Brain microvascular endothelial cell (primary cell): ENCODE results near the gene PKP1.

ENCODE experiments used
- DNase-seq: peaks from one replicate; pipeline ENCODE4 v3.0.0-alpha.2; 2020
- H3K27ac ChIP-seq: fragments of 250-450 bp; sonication (Bioruptor Pico); 2 replicates; pipeline ENCODE4 v1.5.1; 2020; ENCODE audit warnings: mild to moderate bottlenecking, moderate library complexity
- H3K27me3 ChIP-seq: fragments of 250-450 bp; sonication (Bioruptor Pico); replicated peaks from 2 replicates; pipeline ENCODE4 v1.5.1; 2020; ENCODE audit warnings: mild to moderate bottlenecking
- H3K36me3 ChIP-seq: fragments of 250-450 bp; sonication (Bioruptor Pico); replicated peaks from 2 replicates; pipeline ENCODE4 v1.5.1; 2020; ENCODE audit warnings: mild to moderate bottlenecking
- H3K4me3 ChIP-seq: 2 replicates; pipeline ENCODE4 v1.5.1; 2011; ENCODE audit warnings: low read depth, mild to moderate bottlenecking, control low read depth, low read length, moderate library complexity
- CTCF ChIP-seq: IDR thresholded peaks from 2 replicates; pipeline ENCODE4 v1.5.1; 2011; ENCODE audit warnings: low read depth, mild to moderate bottlenecking, moderate library complexity, low read length, control low read depth, inconsistent platforms; ENCODE audit errors: missing control alignments
- in situ Hi-C: cut with HindIII; loops from 2 replicates; pipeline ENCODE4 v1.10.0; 2017; ENCODE audit warnings: low sequenced_read_pairs, low pct_ligation_motif_present

The PKP1 gene

GRCh38 chr1:201295346-201295745, 12.0 kb downstream of the PKP1 start:
- H3K27ac ChIP-seq = no peak overlapping the region
- in situ Hi-C loops = no loop called here
- no peaks in the 10 kb centered on the region for H3K36me3 ChIP-seq
- no peaks in the 10 kb centered on the region for H3K27me3 ChIP-seq
- DNase-seq = no peak
- TF ChIP-seq CTCF = no peak
- no peak overlapping the region for H3K4me3 ChIP-seq

- no peaks in the 10 kb centered on the region for H3K27me3 ChIP-seq
- no peak overlapping the region for H3K27ac ChIP-seq
- no peak overlapping the region for H3K4me3 ChIP-seq
- DNase-seq = peak; percentile 27
- no peak for TF ChIP-seq CTCF
- in situ Hi-C loops = no loop called here
- H3K36me3 ChIP-seq = no peaks in the 10 kb centered on the region
Observed at GRCh38 chr1:201295861-201296260, 12.6 kb downstream of the PKP1 start.

- Histone ChIP-seq H3K27ac (no peak overlapping the region), H3K4me3 (no peak overlapping the region), H3K36me3 (no peaks in the 10 kb centered on the region), H3K27me3 (no peaks in the 10 kb centered on the region)
- TF ChIP-seq CTCF = no peak
- in situ Hi-C loops = no loop called here
- no peak for DNase-seq
Observed at GRCh38 chr1:201296352-201296751, 13.0 kb downstream of the PKP1 start.

GRCh38 chr1:201298396-201299381, 15.4 kb downstream of the PKP1 start:
- H3K27me3 ChIP-seq = no peaks in the 10 kb centered on the region
- DNase-seq = no peak
- no peaks in the 10 kb centered on the region for H3K36me3 ChIP-seq
- in situ Hi-C loops = no loop called here
- no peak for TF ChIP-seq CTCF
- H3K4me3 ChIP-seq = no peak overlapping the region
- no peak overlapping the region for H3K27ac ChIP-seq

- Histone ChIP-seq H3K27ac (no peak overlapping the region), H3K4me3 (no peak overlapping the region), H3K27me3 (peaks cover 2% of the 10 kb centered on the region), H3K36me3 (no peaks in the 10 kb centered on the region)
- no peak for TF ChIP-seq CTCF
- DNase-seq = no peak
- in situ Hi-C loops = no loop called here
Observed at GRCh38 chr1:201299968-201300367, 16.7 kb downstream of the PKP1 start.
